K562 (cell line): Measurements from ENCODE around the gene ATXN1L.

Experiments used
- MBD1 ChIP-seq: fragments of 250-450 bp; sonication (Bioruptor Pico); IDR thresholded peaks from 2 replicates; pipeline ENCODE4 v1.8.0; 2022; ENCODE audit warnings: inconsistent platforms
- PKNOX1 ChIP-seq: fragments of 450-650 bp; IDR thresholded peaks from 2 replicates; pipeline ENCODE4 v1.6.1; 2016
- POLR2A ChIP-seq: fragments of 450-650 bp; conservative IDR thresholded peaks from 2 replicates; pipeline ENCODE4 v1.6.1; 2016
- POLR2AphosphoS5 ChIP-seq: IDR thresholded peaks from 2 replicates; pipeline ENCODE4 v1.6.1; 2011; ENCODE audit warnings: mild to moderate bottlenecking, low read depth, low read length, moderate library complexity; ENCODE audit not compliant: control insufficient read depth, insufficient read depth
- TAF1 ChIP-seq: IDR thresholded peaks from 2 replicates; pipeline ENCODE4 v1.6.1; 2011; ENCODE audit warnings: mild to moderate bottlenecking, low read length, moderate library complexity; ENCODE audit not compliant: insufficient read depth, control insufficient read depth, severe bottlenecking; ENCODE audit errors: extremely low read depth
- TF ChIP-seq, protein P1 (sequence below): sonication (generic); formaldehyde crosslinking; IDR thresholded peaks from 2 replicates; pipeline ENCODE4 v1.8.0; 2022; ENCODE audit warnings: missing genetic modification reagents, mild to moderate bottlenecking, borderline replicate concordance

DNA sequence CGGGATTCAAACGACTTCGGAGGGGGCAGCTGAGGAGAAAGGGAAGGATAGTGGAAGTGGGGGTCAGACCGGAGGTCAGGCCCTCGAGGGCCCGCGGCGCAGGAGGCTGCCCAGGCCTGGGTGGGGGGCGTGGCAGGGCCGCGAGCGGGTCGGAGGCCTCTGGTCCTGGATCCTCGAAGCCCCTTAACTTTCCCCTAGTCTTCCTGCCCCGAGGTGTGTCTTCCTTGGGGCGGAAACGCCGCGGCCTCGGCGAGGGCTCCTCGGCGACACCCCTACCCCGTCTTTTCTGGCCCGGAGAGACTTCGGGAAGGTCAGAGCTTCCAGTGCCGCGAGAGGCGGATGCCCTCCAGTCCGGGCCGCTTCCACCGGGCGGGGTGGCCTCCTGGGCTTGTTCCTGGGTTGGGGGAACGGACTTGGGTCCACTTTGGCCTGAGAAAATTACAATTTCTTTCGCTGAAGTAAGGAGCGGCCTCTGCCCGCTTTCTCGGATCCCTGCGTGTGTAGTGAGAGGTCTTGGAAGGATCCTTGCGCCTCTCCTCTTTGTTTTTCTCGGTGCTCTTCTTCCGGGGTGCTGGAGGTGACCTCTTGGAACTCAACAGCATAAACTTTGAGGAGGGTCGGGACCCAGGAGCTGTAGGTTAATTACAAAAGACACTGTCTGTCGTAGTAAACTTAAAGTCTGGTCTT, 50.0 kb downstream of the ATXN1L start:
- TF ChIP-seq, protein P1, sequence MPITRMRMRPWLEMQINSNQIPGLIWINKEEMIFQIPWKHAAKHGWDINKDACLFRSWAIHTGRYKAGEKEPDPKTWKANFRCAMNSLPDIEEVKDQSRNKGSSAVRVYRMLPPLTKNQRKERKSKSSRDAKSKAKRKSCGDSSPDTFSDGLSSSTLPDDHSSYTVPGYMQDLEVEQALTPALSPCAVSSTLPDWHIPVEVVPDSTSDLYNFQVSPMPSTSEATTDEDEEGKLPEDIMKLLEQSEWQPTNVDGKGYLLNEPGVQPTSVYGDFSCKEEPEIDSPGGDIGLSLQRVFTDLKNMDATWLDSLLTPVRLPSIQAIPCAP = no peak
- TF ChIP-seq MBD1 (no peak), POLR2A (no peak), TAF1 (no peak), POLR2AphosphoS5 (no peak), PKNOX1 (no peak)
